Esophagus muscularis mucosa (tissue), 3 donors: ENCODE measurements around the gene F7.

Source experiments
- POLR2AphosphoS5 ChIP-seq, 2 donors: sonication (generic); formaldehyde crosslinking; IDR thresholded peaks; one replicate each; pipeline ENCODE4 v1.6.1; 2017; ENCODE audit warnings: antibody characterized with exemption in 2 of 2
- TF ChIP-seq, protein P1 (sequence below), 3 experiments: fragments of 200-600 bp in 2 of 3; fragments of 450-650 bp in 1 of 3; sonication (generic) in 2 of 3; IDR thresholded peaks; one replicate each; pipeline ENCODE4 v1.5.1; 2017 to 2019; ENCODE audit warnings: antibody characterized with exemption in 3 of 3, mild to moderate bottlenecking in 2 of 3, moderate library complexity in 1 of 3

DNA sequence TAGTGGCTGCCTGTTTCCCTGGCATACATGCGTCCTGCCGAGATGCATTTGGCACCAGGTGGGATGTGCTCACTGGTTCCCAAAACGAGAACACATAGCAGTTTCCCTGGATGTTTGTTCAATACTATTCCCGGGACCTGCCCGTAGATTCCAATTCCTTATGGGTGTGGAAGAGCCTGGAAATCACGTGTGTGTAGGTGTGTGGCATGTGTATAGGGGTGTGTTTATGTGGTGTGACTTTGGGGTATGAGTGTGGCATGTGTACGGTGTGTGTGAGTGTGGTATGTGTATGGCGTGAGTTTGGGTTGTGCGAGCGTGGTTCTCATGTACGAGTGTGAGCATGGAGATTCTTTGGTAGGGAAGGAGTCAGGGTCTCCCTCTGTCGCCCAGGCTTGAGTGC, 2.9 kb upstream of the F7 start:
- TF ChIP-seq, protein P1, sequence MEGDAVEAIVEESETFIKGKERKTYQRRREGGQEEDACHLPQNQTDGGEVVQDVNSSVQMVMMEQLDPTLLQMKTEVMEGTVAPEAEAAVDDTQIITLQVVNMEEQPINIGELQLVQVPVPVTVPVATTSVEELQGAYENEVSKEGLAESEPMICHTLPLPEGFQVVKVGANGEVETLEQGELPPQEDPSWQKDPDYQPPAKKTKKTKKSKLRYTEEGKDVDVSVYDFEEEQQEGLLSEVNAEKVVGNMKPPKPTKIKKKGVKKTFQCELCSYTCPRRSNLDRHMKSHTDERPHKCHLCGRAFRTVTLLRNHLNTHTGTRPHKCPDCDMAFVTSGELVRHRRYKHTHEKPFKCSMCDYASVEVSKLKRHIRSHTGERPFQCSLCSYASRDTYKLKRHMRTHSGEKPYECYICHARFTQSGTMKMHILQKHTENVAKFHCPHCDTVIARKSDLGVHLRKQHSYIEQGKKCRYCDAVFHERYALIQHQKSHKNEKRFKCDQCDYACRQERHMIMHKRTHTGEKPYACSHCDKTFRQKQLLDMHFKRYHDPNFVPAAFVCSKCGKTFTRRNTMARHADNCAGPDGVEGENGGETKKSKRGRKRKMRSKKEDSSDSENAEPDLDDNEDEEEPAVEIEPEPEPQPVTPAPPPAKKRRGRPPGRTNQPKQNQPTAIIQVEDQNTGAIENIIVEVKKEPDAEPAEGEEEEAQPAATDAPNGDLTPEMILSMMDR (IDR thresholded peaks at IDR 0.05): no peak
- no peak for TF ChIP-seq POLR2AphosphoS5 (IDR thresholded peaks at IDR 0.05)
